ENCODE measurements around the gene LAMB1. TPM values are rescaled to one million over a fixed set of nuclear protein-coding genes. Genes with fewer than 3 reads are reported as not detected.

LAMB1 gene
- total RNA-seq, 1 donor from 2014 or later, result not detected

GRCh38 chr7:107943018-107943417 lies 59.9 kb downstream of the LAMB1 start:
- ChIA-PET CTCF (no interaction called here), POLR2A (no interaction called here)
- no peaks in the 10 kb centered on the region for H3K27me3 Mint-ChIP-seq
- intact Hi-C loops (cut with micrococcal nuclease), result no loop called here
- H3K9me3 Mint-ChIP-seq, result no peaks in the 10 kb centered on the region
- DNase-seq (no peak), ATAC-seq (ENCODE audit: low read depth) (no peak)
- H3K36me3 Mint-ChIP-seq (ENCODE audit: low read depth), result peaks cover 8% of the 10 kb centered on the region
- H3K4me1 Mint-ChIP-seq, result no peaks in the 10 kb centered on the region
- H3K27ac Mint-ChIP-seq, result no peak overlapping the region
- no peak overlapping the region for H3K4me3 Mint-ChIP-seq
- TF ChIP-seq, protein P1, sequence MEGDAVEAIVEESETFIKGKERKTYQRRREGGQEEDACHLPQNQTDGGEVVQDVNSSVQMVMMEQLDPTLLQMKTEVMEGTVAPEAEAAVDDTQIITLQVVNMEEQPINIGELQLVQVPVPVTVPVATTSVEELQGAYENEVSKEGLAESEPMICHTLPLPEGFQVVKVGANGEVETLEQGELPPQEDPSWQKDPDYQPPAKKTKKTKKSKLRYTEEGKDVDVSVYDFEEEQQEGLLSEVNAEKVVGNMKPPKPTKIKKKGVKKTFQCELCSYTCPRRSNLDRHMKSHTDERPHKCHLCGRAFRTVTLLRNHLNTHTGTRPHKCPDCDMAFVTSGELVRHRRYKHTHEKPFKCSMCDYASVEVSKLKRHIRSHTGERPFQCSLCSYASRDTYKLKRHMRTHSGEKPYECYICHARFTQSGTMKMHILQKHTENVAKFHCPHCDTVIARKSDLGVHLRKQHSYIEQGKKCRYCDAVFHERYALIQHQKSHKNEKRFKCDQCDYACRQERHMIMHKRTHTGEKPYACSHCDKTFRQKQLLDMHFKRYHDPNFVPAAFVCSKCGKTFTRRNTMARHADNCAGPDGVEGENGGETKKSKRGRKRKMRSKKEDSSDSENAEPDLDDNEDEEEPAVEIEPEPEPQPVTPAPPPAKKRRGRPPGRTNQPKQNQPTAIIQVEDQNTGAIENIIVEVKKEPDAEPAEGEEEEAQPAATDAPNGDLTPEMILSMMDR (IDR thresholded peaks at IDR 0.05), result no peak

- Mint-ChIP-seq H3K9me3 (no peaks in the 10 kb centered on the region), H3K36me3 (ENCODE audit: low read depth) (peaks cover 8% of the 10 kb centered on the region), H3K4me1 (no peaks in the 10 kb centered on the region), H3K4me3 (no peak overlapping the region), H3K27ac (no peak overlapping the region), H3K27me3 (no peaks in the 10 kb centered on the region)
- ATAC-seq (ENCODE audit: low read depth) (no peak), DNase-seq (no peak)
- CTCF ChIA-PET, result no interaction called here
- intact Hi-C loops (cut with micrococcal nuclease), result no loop called here
- TF ChIP-seq, protein P1 (IDR thresholded peaks at IDR 0.05), result no peak
- POLR2A ChIA-PET, result no interaction called here
Measured at GRCh38 chr7:107940951-107941350, 62.0 kb downstream of the LAMB1 start.

DNA sequence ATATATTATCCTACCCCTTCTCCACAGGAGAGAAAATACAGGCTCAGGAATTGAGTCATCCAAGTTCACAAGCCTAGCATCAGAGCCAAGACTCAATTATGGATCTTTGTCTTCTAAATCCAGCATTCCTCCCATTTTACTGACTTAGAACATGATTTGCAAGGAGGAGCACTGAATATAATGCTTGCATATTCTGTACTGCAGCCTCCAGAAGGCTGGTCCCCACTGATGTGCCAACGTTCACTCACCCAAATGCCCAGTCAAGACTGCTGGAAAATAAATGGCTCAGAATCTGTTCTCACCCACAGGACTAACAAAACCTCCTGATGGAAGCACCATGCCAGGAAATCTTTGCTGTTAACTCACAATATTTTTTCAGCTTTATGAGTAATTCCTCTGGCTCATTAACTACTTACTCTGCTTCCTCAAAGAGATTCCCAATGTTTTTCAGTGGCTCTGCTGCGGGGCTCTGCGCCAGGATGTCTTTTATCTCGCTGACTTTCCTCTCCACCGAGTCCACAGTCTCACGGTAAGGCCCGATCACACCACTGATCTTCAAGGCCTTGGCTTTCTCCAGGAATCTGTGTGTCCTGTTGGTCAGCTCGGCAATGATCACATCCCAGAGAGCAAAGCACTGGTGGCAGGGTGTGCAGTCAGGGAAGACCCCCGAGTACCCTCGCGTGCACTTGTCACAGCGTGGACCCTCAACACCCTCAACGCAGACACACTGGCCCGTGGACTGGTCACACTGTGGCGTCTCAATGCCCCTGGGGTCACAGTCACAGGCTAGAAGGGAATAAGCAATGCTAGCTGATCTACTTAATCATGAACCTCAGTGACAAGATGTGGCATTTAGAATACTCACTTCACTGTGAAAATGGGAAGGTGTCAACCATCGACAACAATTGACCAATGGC lies 63.1 kb downstream of the LAMB1 start:
- ATAC-seq (ENCODE audit: low read depth) (no peak), DNase-seq (no peak)
- POLR2A ChIA-PET, result no interaction called here
- H3K36me3 Mint-ChIP-seq (ENCODE audit: low read depth), result peaks cover 8% of the 10 kb centered on the region
- no peaks in the 10 kb centered on the region for H3K27me3 Mint-ChIP-seq
- no peak overlapping the region for H3K4me3 Mint-ChIP-seq
- H3K27ac Mint-ChIP-seq, result no peak overlapping the region
- CTCF ChIA-PET, result no interaction called here
- H3K4me1 Mint-ChIP-seq, result no peaks in the 10 kb centered on the region
- TF ChIP-seq, protein P1 (IDR thresholded peaks at IDR 0.05), result no peak
- intact Hi-C loops (cut with micrococcal nuclease), result no loop called here
- H3K9me3 Mint-ChIP-seq, result no peaks in the 10 kb centered on the region

GRCh38 chr7:107938456-107939250 lies 64.3 kb downstream of the LAMB1 start:
- H3K36me3 Mint-ChIP-seq (ENCODE audit: low read depth), result peaks cover 8% of the 10 kb centered on the region
- intact Hi-C loops (cut with micrococcal nuclease), result no loop called here
- H3K27ac Mint-ChIP-seq, result no peak overlapping the region
- CTCF ChIA-PET, result no interaction called here
- ATAC-seq (ENCODE audit: low read depth) (no peak), DNase-seq (no peak)
- POLR2A ChIA-PET, result no interaction called here
- H3K9me3 Mint-ChIP-seq, result no peaks in the 10 kb centered on the region
- TF ChIP-seq, protein P1 (IDR thresholded peaks at IDR 0.05), result no peak
- no peaks in the 10 kb centered on the region for H3K4me1 Mint-ChIP-seq
- H3K4me3 Mint-ChIP-seq, result no peak overlapping the region
- no peaks in the 10 kb centered on the region for H3K27me3 Mint-ChIP-seq

DNA sequence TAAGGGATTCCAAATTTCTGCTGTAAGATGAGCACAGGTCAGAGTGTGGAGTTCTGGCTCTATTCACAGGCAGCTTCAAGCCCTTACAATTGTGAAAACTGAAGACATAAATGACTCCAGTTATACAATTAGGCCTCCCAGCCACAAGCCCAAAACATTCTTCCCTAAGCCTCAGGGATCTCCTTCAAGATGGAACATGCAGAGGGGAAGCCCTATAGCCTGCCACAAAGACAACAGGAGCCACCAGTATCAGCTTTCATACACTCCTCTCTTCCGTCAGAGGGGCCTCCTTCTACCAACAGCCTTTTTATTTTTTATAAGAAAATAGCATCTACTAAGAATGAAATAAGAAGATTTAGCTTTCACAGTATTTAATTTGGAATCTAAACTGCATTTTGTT lies 65.4 kb downstream of the LAMB1 start:
- Mint-ChIP-seq H3K4me3 (no peak overlapping the region), H3K36me3 (ENCODE audit: low read depth) (peaks cover 8% of the 10 kb centered on the region), H3K27ac (no peak overlapping the region), H3K27me3 (no peaks in the 10 kb centered on the region), H3K9me3 (no peaks in the 10 kb centered on the region), H3K4me1 (no peaks in the 10 kb centered on the region)
- no peak for DNase-seq
- CTCF ChIA-PET, result no interaction called here
- intact Hi-C loops (cut with micrococcal nuclease), result no loop called here
- POLR2A ChIA-PET, result no interaction called here
- TF ChIP-seq, protein P1 (IDR thresholded peaks at IDR 0.05), result no peak
- ATAC-seq (ENCODE audit: low read depth), result no peak
